ENCODE results near the gene TIGIT. TPM values are rescaled to one million over a fixed set of nuclear protein-coding genes. Genes with fewer than 3 reads are reported as not detected.

TIGIT gene
- total and polyA plus RNA-seq, 10 of the 15 experiments (the other 5 are each of a cell fraction or from before 2014, with no cell fraction given), result 0.08 to 4.7 (median 0.94) TPM

DNA sequence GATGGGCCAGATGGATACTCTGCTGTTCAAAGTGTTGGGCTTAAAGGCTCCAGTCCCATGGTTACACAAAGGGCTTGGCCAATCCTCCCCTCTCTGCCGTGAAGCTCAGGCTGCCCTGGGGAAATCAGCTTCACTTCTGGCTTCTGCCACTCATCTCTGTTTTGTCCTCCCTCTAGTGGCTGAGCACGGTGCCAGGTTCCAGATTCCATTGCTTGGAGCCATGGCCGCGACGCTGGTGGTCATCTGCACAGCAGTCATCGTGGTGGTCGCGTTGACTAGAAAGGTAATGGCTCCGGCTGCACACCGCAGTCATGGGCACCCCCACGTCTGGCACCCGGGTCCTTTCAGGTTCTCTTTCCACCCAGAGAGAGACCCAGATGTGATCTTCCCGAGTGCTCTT is 5.6 kb downstream of the TIGIT start:
- no peak overlapping the region for H3K27ac ChIP-seq (ENCODE audit: control insufficient read depth, insufficient read depth)
- FAIRE-seq (no peak), DNase-seq (ENCODE audit: low read depth, low spot score) (no peak), ATAC-seq (peak; percentile 67)
- H3K4me2 ChIP-seq (ENCODE audit: control insufficient read depth, insufficient read depth), result no peak overlapping the region
- no peak overlapping the region for H3K4me3 ChIP-seq
- no TSS peak for BruUV-seq (replicated peaks)
- no peaks in the 10 kb centered on the region for H3K36me3 ChIP-seq (ENCODE audit: control insufficient read depth in 2 of 2, insufficient read depth in 2 of 2, low read length in 1 of 2)
- WGBS (ENCODE audit: insufficient coverage, insufficient replicate concordance, low lambda C conversion rate, missing lambda C conversion rate), result 77% methylated on average over 13 of the region's 13 CpGs
- no peaks in the 10 kb centered on the region for H3K9me3 ChIP-seq (replicated peaks; ENCODE audit: control insufficient read depth, insufficient read depth, low read length)
- H2AFZ ChIP-seq (ENCODE audit: control insufficient read depth, low read depth, low read length), result no peak overlapping the region
- in situ Hi-C loops (cut with MboI) (no loop called here), intact Hi-C loops (cut with micrococcal nuclease; ENCODE audit: unreplicated experiment) (no loop called here)
- H3K27me3 ChIP-seq (replicated peaks in 1 of 2; ENCODE audit: control insufficient read depth in 2 of 2, insufficient read depth in 2 of 2, low read length in 1 of 2), result no peaks in the 10 kb centered on the region
- ChIA-PET RAD21 (ENCODE audit: unreplicated experiment) (interaction anchor here (1.9 to 2.1 kb wide), 2 partner anchors 25 to 28 kb away, joined by 4 to 9 read pairs; no protein-coding TSS in a partner anchor), CTCF (interaction anchor here (0.7 to 2.8 kb wide), 8 partner anchors 8 to 149 kb away, joined by 3 to 24 read pairs (median 4); no protein-coding TSS in a partner anchor), SMC1A (ENCODE audit: uncharacterized antibody, unreplicated experiment) (interaction anchor here (1.8 to 3.5 kb wide), 4 partner anchors 8 to 115 kb away, joined by 5 to 27 read pairs (median 10); no protein-coding TSS in a partner anchor), POLR2A (interaction anchor here (1.4 kb wide), 1 partner anchor 8 kb away, joined by 3 read pairs; no protein-coding TSS in a partner anchor)
- peaks cover 16% of the 10 kb centered on the region for H3K4me1 ChIP-seq (ENCODE audit: control insufficient read depth, insufficient read depth, low read length)
- TF ChIP-seq, protein P1, sequence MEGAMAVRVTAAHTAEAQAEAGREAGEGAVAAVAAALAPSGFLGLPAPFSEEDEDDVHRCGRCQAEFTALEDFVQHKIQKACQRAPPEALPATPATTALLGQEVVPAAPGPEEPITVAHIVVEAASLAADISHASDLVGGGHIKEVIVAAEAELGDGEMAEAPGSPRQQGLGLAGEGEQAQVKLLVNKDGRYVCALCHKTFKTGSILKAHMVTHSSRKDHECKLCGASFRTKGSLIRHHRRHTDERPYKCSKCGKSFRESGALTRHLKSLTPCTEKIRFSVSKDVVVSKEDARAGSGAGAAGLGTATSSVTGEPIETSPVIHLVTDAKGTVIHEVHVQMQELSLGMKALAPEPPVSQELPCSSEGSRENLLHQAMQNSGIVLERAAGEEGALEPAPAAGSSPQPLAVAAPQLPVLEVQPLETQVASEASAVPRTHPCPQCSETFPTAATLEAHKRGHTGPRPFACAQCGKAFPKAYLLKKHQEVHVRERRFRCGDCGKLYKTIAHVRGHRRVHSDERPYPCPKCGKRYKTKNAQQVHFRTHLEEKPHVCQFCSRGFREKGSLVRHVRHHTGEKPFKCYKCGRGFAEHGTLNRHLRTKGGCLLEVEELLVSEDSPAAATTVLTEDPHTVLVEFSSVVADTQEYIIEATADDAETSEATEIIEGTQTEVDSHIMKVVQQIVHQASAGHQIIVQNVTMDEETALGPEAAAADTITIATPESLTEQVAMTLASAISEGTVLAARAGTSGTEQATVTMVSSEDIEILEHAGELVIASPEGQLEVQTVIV (IDR thresholded peaks at IDR 0.05; ENCODE audit: borderline replicate concordance, partially characterized antibody), result no peak
- TF ChIP-seq ZNF622 (IDR thresholded peaks at IDR 0.05) (no peak), ZNF217 (IDR thresholded peaks at IDR 0.05) (no peak), ZBED1 (IDR thresholded peaks at IDR 0.05; ENCODE audit: borderline replicate concordance) (no peak)
- TF ChIP-seq, protein P2, sequence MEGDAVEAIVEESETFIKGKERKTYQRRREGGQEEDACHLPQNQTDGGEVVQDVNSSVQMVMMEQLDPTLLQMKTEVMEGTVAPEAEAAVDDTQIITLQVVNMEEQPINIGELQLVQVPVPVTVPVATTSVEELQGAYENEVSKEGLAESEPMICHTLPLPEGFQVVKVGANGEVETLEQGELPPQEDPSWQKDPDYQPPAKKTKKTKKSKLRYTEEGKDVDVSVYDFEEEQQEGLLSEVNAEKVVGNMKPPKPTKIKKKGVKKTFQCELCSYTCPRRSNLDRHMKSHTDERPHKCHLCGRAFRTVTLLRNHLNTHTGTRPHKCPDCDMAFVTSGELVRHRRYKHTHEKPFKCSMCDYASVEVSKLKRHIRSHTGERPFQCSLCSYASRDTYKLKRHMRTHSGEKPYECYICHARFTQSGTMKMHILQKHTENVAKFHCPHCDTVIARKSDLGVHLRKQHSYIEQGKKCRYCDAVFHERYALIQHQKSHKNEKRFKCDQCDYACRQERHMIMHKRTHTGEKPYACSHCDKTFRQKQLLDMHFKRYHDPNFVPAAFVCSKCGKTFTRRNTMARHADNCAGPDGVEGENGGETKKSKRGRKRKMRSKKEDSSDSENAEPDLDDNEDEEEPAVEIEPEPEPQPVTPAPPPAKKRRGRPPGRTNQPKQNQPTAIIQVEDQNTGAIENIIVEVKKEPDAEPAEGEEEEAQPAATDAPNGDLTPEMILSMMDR (IDR thresholded peaks at IDR 0.05 in 2 of 3, conservative IDR thresholded peaks at IDR 0.05 in 1 of 3; ENCODE audit: control insufficient read depth in 2 of 3, extremely low read depth in 1 of 3, insufficient read depth in 1 of 3, low read depth in 3 of 3, low read length in 3 of 3), result peak; percentile 19 to 33 (median 22); a peak in 2 of 6 replicates
- H3K79me2 ChIP-seq (ENCODE audit: control insufficient read depth, insufficient read depth, low read length), result no peaks in the 10 kb centered on the region
- H3K9ac ChIP-seq (ENCODE audit: control insufficient read depth, insufficient read depth, low read length), result no peak overlapping the region
- no peaks in the 10 kb centered on the region for H4K20me1 ChIP-seq (ENCODE audit: control insufficient read depth, insufficient read depth)

Data from GM12878 (cell line).